CD4-positive, alpha-beta T cell treated with Interleukin-4 for 4 hours (primary cell): Measurements from ENCODE around the gene BPIFB4.

ENCODE experiments used
- DNase-seq: peaks from one replicate; pipeline ENCODE4 v3.0.0-alpha.2; 2020

Gene BPIFB4

DNA sequence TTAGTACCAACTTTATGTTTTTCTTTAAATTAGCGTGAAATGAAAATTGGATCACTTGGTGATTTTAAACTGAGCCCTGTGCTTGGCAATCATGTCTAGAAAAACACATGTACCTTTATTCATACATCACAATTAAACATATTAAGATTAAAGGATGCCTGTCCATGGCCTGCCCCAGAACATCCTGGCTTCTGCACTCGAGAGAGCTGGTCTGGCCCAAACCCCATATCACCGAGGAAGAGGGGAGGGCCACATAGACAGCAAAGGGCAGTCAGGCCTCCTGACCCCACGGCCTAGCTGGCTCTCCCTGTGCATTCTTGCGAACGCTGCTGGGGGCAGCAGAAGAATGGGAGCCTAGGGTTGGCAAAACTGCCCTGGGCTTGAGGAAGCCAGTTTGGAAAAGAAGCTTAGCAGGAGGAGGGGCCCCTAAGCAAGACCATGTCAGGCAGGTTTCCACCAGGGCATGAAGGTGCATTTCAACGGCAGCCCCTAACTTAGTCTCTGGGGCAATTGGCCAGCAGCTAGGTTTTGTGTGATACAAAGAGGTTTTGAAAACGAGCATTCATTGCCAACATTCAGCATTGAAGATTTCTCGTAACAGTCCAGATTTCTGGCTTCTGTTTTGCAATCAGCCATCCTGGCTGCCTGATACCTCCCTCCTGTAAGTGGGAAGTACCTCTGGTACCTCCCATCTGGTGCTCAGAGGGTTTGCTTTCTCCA lies 17.2 kb upstream of the BPIFB4 start:
- DNase-seq: no peak

DNA sequence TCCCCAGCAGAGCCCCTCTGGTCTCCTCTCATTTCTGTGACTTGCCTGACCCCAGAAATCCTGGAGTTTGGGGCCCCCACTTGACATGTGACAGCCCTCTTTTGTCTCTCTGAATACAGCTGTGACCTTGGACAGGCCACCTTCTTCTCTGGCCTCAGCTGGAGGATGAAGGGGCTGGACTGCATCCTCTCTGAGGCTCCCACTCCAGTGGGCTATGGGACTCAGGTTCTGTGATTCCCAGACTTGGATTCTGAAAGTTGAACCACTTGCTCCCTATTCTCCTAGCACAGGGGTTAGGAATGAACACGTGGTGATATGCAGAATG lies 16.7 kb upstream of the BPIFB4 start:
- DNase-seq: no peak

DNA sequence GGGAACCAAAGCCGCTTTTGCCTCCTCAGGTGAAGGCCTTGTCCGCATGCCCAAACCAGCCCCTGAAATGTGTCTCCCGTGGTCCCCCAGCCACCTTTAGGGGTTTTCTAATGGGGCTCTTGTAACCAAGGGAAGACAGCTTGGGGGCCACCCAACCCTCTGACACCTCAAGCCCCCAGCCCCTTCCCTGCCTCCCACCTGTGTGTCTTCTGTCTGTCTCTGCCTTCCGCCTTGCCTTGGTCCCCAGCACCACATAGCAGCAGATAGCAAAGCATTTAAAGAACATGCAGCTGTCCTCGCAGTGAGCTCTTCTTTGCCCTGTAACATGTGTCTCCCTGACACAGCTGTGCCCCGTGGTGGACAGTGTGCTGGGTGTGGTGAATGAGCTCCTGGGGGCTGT lies 16.2 kb upstream of the BPIFB4 start:
- no peak for DNase-seq

DNA sequence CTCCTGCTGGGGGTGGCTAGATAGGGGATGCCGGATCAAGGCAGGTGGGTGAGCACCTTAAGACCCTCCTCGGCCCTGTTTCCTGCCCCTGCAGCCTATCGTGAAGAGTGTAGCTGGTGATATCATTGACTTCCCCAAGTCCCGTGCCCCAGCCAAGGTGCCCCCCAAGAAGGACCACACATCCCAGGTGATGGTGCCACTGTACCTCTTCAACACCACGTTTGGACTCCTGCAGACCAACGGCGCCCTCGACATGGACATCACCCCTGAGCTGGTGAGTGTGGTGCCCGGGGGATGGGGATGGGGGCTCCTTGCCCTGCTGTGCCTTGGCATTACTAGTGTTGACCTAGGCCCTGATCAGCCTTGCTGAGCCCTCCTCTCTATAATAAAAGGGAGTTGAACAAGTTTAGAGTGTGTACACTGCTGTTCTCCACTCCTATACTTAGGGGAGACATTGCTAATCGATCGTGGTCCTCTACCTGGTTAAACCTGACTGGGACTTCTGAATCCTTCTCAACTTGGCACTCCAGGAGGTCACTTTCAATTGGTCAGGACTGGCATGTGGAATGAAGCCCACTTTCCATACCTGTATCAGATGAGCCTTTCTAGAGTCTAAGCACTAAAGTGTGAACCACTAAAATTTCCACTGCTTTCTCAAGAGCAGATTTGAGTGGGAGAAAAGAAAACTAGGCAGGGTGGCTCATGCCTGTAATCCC lies 14.7 kb upstream of the BPIFB4 start:
- no peak for DNase-seq

DNA sequence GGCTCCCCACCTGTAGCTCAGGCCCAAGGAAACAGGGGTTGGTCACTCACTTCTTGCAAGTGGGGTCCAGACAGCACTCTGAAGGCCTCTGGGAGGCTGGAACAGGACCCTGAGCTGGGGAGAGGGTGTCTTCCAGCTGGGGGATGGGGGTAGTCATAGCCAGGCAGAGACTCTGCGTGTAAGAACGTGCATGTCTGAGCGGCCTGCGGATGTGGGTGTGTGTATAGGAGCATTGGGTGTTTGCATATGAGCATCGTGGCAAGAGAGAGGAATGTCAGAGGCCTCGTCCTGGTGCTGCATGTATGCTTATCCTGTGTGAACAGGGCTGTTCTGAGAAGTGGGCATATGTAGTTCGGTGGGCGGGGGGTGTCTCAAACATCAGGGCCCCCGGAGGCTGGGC lies 13.7 kb upstream of the BPIFB4 start:
- DNase-seq: no peak

DNA sequence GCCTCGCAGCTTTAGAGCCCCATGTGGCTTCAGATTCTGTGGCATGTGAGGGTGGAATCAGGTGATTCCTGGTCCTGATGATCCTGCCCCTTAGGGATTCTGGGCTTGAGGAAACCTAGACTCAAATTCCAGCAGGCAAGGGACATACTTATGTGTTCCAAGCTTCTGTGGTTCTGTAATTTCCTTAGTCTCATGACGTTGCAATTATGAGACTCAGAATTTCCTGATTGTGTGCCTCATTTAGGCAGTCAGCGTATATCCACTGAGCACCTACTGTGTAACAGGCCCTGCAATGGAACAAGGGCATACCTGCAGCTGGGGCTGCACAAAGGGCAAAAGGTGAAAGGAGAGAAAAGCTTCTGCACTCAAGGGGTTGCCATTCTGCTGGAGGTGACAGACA lies 11.6 kb upstream of the BPIFB4 start:
- no peak for DNase-seq

DNA sequence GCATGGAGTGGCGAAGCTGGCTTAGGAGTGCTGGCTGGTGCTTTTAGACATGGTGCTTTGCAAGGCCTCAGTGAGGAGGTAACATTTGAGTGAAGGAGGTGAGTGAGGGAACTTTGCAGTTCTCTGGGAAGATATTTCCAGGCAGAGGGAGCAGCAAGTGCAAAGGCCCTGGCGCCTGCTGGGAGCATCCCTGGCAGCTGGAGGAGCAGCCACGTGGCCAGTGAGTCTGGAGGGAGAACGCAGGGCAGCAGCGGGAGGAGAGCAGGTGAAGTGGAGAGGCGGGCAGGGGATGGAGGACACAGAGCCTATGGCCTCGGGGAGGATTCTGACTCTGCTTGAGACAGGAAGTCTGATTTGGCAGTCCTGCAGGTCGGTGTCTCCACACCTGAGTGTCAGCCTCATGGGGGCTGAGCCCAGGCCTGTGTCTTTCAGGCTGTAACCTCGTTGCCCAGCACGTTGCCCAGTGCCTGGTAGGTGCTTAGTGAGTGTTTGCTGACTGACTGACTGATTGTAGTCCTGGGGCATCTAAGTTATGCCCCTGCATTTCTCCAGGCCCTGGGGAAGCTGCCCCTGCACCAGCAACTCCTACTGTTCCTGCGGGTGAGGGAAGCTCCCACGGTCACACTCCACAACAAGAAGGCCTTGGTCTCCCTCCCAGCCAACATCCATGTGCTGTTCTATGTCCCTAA lies 11.0 kb upstream of the BPIFB4 start:
- DNase-seq: no peak

DNA sequence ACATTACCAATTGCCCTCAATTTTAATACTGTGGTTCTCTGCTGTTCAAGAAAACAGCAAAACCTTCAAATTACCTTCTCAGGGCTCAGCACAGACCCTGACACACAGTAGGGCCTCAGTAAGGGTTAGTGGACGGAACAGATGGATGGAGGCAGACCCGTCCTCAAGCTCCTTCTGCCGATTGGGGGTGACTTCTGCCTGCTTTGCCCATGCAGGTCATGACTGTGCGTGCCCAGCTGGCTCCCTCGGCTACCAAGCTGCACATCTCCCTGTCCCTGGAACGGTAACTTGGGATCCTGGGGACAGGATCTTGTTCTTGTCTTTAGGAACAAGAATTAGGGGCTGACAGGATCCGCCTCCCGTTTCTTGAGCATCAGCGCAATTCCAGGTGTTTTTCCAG lies 9.8 kb upstream of the BPIFB4 start:
- no peak for DNase-seq

DNA sequence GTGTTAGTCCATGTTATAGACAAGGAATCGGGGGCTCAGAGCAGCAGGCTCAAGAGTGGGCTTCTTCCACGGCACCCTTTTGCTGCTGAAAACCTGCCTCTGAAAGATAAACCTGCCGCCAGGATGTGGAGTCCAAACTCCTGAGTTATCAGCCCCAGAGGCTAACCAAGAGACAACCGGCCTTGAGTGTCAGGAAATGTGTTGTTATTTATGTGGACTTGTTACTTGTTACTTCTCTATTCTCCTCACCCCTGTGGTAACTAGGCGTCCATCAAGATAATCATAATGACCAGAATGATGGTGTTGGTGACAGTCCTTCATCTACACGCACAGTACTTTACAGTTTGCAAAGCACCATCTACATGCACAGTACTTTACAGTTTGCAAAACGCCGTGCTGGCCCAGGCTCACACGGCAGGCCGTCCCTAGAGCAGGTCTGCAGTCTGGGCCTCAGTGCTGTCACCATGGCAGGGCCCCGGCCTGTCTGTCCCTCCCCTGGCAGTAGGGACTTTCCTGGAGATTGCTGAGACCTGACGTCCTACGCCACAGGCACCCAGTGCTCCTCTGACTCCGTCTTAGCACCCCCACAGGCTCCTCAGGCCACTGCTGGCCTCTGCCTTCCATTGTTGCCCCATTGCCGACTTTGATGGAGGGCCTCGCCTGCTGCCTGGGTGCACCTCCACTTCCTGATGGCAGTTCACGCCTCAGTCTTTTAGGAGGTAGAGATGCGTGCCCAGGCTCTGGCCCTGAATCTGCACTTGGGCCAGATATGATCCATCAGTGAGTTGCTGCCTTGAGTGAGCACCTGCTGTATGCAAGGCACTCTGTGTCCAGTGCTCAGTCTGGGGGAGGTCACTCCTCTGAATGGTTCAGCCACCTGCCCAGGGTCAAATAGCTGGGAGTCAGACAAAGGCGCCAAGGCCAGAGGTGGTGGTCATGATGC lies 9.1 kb upstream of the BPIFB4 start:
- DNase-seq: no peak

DNA sequence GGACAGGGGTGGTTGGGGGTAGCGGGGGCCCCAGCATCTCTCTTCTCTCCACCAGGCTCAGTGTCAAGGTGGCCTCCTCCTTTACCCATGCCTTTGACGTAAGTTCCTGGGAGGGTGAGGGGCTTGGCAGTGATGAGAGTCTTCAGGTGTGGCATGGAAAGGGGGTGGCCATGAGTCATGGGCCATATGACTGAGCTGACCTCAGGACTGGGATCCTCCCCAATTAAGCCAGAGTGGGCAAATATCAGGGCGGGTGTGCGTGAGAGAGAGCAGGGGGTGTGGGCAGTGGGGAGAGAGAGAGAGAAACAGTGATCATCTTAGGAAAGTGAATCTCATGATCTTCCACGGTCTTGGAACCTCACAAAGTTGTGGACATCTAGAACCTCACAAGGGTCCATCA lies 8.2 kb upstream of the BPIFB4 start:
- no peak for DNase-seq

DNA sequence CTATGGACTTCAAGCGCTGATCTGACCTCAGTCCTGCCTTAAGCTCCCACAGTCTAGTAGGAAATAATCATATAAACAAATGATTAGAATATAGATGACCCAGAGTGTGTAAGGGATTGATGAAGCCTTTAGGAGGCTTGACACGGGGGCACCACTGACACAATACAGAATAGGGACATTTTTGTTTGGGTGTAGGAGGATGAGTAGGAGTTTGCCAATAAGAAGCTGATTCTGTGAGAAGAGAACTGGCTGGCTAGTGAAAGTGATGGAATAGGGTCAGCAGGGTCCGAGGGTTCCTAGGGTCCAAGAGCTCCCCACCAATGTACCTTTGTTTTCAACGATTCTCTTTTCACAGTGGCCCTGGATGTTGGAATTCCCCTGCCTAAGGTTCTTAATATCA lies 7.1 kb upstream of the BPIFB4 start:
- no peak for DNase-seq

DNA sequence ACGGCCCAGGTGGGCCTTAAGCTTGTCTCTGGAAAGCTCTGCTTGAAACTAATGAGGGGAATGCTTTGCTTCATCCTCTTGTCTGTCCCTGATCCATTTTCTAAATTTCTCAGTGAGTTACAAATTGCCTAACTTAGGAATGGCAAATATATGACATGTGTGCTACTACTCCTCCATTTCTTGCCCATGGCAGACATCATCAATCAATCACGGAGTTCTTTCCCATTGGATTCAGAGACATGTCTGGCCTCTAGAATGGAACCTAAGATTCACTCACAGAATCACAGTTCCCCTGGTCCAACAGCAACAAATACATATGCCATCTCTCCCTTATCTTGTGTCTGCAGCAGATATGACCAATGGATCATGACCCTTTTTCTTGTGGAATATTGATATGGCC lies 6.6 kb upstream of the BPIFB4 start:
- DNase-seq: no peak

DNA sequence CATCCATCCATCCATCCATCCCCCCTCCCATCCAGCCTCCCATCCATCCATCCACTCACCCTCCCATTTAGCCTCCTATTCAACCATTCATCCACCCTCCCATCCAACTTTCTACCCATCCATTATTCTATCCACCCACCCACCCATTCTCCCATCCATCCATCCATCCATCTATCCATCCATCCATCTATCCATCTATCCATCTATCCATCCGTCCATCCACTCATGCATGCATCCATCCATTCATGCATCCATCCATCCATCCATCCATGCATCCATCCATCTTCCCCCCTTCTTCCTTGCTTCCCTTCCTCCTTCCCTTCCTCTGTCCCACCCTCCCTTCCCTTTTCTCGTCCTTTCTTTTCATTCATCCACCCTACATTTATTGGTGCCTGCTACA lies 4.8 kb upstream of the BPIFB4 start:
- no peak for DNase-seq

DNA sequence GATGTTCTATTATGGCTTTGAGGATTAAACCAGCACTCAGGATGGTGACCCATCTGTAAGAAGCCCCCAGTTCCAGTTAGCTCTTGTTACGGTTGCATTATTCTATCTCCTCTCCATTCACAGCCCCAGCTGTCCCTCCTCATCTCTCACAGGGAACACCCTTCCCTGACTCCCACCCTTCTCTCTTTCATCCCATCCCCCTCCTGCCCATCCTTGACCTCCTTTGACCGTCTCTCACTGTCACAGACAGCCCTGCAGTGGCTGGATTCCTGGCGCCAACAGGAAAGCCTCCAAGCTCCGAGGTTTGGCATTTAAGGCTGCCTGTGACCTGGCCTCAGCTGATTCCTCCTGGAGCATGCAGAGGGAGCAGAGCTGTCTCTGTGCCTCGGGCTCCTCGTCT lies 4.2 kb upstream of the BPIFB4 start:
- no peak for DNase-seq

DNA sequence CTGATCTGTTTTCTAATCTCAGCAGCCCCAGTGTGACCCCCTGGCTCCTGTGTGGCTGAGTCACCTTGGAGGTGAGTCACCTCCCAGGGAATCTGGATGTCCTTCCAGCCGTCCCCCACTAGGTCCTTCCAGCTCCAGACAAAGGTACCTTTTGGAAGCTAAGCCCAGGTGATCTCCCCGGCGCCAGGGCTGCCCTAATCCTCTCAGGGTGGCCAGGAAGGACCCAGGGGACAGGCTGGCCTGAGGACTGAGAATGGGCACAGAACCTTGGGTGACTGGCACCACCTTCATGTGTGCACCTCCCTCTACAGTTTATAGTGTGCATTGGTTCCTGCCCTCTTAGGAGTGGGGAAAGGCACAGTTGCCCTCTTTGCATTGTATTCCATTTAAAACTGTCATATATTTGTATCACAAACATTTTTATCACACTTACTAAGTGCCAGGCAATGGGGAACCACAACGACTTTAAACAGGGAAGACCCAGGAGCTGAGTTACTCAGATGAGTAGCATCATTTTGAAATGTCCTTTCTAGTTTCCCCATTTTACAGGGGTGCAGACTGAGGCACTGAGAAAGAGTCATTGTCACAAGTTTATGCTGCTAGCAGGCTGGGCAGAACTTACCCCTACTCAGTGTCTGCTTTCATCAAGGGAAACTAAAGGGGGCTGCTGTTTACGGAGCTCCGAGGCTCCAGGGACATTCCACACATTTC lies 2.6 kb upstream of the BPIFB4 start:
- peak; percentile 13 for DNase-seq

DNA sequence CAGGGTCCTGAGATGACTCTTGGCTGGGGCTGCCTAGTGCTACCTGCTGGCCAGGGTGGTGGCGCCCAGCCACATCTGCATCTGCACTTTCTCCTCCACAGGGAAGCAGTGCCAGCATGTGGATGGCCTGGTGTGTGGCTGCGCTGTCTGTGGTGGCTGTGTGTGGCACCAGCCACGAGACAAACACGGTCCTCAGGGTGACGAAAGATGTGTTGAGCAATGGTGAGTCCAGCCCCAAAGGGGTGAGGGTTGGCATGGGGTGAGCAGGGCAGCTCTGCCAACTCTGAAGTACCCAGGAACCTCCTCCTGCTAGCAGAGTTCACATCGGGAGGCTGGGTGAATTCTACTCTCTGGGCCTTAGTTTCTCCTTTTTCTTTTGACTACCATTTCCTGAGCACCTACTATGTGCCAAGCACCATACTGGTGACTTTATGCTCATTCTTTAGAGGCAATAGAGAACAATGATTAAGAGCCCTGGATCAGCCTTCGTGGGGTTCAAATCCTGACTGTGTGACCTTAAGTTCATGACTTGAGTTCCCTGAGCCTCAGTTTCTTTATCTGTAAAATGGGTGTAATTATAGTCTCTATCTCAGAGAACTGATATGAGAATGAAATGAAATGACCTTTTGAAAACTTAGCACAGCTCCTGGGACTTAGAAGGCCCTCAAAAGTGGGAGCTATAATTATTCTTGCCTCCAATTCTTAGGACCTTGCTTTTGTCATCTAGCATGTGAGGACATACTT lies 2.1 kb downstream of the BPIFB4 start:
- no peak for DNase-seq

DNA sequence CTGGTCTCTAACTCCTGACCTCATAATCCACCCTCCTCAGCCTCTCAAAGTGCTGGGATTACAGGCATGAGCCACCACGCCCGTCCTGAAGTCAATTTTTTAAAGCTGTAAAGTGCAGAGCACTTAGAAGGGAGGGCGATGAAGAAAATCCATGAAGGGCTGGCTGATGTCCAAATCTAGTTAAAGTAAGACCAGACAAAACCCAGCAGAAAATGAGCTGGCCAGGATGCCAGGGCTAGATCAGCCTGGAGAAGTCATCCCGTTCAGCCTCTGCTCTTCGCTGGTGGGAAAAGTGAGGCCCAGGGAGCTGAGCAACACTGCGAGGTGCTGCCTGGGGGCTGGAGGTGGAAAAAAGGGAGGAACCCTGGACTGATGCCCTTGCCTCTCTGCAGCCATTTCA lies 3.1 kb downstream of the BPIFB4 start:
- no peak for DNase-seq

DNA sequence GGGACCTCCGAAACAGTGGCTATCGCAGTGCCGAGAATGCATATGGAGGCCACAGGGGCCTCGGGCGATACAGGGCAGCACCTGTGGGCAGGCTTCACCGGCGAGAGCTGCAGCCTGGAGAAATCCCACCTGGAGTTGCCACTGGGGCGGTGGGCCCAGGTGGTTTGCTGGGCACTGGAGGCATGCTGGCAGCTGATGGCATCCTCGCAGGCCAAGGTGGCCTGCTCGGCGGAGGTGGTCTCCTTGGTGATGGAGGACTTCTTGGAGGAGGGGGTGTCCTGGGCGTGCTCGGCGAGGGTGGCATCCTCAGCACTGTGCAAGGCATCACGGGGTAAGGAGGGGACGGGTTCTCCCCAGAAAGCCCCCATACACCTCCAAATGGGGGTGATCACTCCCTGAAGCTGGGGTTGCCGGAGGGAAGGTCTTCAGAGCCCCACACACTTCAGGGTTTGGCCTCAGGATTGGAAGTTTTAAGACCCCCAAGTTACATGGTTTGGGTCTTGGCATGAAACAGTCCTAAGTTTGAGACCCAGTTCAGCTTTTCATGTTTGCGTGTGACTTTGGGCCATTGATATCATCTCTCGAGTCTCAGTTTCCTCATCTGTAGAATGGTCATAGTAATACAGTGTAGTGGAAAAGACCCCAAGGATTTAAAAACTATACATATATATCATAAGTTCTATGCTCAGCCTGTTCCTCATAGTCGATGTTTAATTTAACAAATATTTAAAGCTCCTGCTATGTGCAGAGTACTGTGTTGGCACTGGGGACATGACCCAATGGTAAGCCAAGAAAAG lies 4.3 kb downstream of the BPIFB4 start:
- DNase-seq: no peak

DNA sequence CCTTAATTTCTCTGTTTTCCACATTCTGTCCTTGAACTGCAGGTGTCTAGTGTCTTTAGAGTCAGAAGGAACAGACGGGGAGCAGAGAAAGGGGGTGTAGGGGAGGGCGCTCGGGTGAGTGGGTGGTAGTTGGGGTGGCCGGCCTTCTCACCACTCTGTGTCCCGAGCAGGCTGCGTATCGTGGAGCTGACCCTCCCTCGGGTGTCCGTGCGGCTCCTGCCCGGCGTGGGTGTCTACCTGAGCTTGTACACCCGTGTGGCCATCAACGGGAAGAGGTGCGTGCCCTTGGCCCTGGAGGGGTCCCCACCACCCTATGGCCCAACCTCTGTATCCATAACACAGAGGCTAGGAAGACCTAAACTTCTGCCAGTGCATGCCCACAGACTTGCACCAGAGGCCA lies 5.3 kb downstream of the BPIFB4 start:
- no peak for DNase-seq

DNA sequence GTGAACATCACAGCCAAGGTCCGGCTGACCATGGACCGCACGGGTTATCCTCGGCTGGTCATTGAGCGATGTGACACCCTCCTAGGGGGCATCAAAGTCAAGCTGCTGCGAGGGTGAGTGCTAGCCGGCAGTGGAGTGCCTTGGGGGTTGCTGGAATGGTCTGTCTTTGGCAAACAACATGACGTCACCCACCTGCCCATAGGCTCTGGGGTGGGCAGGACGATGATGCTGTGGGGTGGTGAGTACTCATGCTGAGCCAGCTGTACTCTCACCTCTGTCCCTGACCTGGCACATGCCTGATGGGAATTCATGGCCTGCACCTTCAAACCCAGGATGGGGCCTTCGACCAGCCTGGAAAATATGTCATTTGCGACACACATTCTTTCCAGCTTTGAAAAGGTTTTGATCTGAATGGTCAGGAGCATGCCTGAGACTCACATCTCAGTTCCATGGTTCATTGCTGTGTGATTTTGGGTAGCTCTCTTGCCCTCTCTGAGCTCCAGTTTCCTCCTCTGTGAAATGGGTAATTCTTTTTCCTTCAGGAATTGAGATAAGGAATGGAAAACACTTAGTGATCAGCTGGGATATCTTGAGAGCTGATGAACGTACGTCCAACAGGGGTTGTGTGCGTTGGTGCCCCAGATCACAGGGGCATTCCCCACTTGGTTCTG lies 6.7 kb downstream of the BPIFB4 start:
- DNase-seq: no peak
